BLaER1 treated with 17β-estradiol and CSF1 and Interleukin-3, amounts not matched to agents 10 nM and 100 nM (cell line): ENCODE results near the gene OR2T4.

ENCODE experiments used
- H3K27ac ChIP-seq, 11 experiments: shearing (Covaris generic); formaldehyde crosslinking; 2 replicates each; pipeline ENCODE4 v1.8.1; 2022
- H3K27me3 ChIP-seq, 11 experiments: shearing (Covaris generic); formaldehyde crosslinking; 2 replicates each; pipeline ENCODE4 v1.8.1; 2022
- H3K36me3 ChIP-seq, 11 experiments: shearing (Covaris generic); formaldehyde crosslinking; 2 replicates each; pipeline ENCODE4 v1.8.1; 2022
- H3K4me1 ChIP-seq, 10 experiments: shearing (Covaris generic); formaldehyde crosslinking; 2 replicates each; pipeline ENCODE4 v1.8.1; 2022
- H3K4me2 ChIP-seq, 11 experiments: shearing (Covaris generic); formaldehyde crosslinking; 2 replicates each; pipeline ENCODE4 v1.8.1; 2022
- H3K4me3 ChIP-seq, 10 experiments: shearing (Covaris generic); formaldehyde crosslinking; 2 replicates each; pipeline ENCODE4 v1.8.1; 2022
- H3K9ac ChIP-seq, 11 experiments: shearing (Covaris generic); formaldehyde crosslinking; 2 replicates each; pipeline ENCODE4 v1.8.1; 2022
- H3K9me3 ChIP-seq, 11 experiments: shearing (Covaris generic); formaldehyde crosslinking; replicated peaks in 1 of 11; 2 replicates each; pipeline ENCODE4 v1.8.1; 2022
- H4K20me1 ChIP-seq, 11 experiments: shearing (Covaris generic); formaldehyde crosslinking; 2 replicates each; pipeline ENCODE4 v1.8.1; 2022
- Cebpa-rat ChIP-seq, 11 experiments: shearing (Covaris generic); IDR thresholded peaks; 2 replicates each; pipeline ENCODE4 v1.8.1; 2022

Gene OR2T4

DNA sequence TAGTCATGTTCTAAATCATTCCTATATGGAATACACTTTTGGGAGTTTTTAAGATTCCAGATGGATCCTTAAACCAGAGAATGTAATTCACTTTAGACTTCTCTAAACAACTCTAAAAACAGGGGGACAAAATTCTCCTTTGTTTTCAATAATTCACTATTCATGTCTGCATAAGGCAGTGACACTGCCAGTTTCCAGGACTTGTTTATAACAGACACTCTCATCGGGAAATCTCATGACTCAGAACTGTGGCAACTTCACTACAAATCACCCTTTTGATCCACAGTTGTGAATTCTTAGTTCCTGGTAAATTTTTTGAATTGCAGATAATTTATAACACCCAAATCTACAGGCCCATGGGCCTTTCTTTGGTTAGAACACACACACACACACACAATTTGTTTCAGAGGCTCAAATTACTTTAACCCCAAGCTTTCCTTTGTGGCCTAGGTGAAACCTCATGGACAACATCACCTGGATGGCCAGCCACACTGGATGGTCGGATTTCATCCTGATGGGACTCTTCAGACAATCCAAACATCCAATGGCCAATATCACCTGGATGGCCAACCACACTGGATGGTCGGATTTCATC is at the start of gene OR2T4:
Gene OR2T4, plus strand, starts transcription at position 545 of the 595 bp plus-strand sequence. Its CDS starts 0 bp downstream, at position 545.
- Histone ChIP-seq H3K4me2 (peak within 1 kb of the TSS; percentile 42 to 71 (median 59)), H3K9me3 (peaks cover 4 to 15% (median 11%) of the 10 kb centered on the region in 11 experiments; a peak in 20 of 22 replicates), H3K4me3 (no peak within 1 kb of the TSS), H4K20me1 (no peaks in the 10 kb centered on the region), H3K36me3 (no peaks in the 10 kb centered on the region), H3K27ac (peak within 1 kb of the TSS in 8 of 11 experiments; percentile 34 to 72 (median 57); a peak in 14 of 22 replicates), H3K4me1 (peaks cover 19 to 59% (median 46%) of the 10 kb centered on the region in 10 experiments), H3K9ac (peak within 1 kb of the TSS in 3 of 11 experiments; percentile 2 to 45 (median 36); a peak in 6 of 22 replicates), H3K27me3 (no peaks in the 10 kb centered on the region)
- no peak for TF ChIP-seq Cebpa-rat (IDR thresholded peaks at IDR 0.05)

GRCh38 chr1:248316796-248317195 is 44.7 kb upstream of the OR2T4 start:
- no peak for TF ChIP-seq Cebpa-rat (IDR thresholded peaks at IDR 0.05)
- peaks cover 24 to 56% (median 42%) of the 10 kb centered on the region in 11 experiments for H3K9me3 ChIP-seq

DNA sequence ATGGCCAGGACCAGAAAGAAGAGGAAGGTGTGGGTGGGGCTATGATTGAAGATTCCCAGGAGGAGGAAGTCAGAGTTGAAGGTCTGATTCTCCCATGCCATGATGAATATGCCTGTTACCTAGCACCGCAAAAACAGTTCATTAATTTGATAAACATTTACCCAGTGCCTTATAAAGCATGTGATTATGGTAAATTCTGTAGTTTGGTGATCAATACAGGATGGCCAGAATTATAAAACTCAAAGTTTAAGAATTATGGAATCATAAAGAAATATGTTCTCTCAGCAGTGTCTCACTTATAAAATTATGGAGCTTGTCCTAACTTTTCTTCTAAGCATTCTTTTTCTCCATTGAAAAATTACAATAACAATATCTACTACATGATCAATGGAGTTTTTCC is 37.0 kb upstream of the OR2T4 start, which contains the start of gene OR2M7:
Gene OR2M7, minus strand, starts transcription at position 101 of the 400 bp plus-strand sequence. Its CDS starts 0 bp downstream, at position 101.
- H3K36me3 ChIP-seq: no peaks in the 10 kb centered on the region
- H3K4me2 ChIP-seq: no peak within 1 kb of the TSS
- no peaks in the 10 kb centered on the region for H3K4me1 ChIP-seq
- H3K4me3 ChIP-seq: no peak within 1 kb of the TSS
- no peak for TF ChIP-seq Cebpa-rat (IDR thresholded peaks at IDR 0.05)
- no peaks in the 10 kb centered on the region for H4K20me1 ChIP-seq
- H3K9me3 ChIP-seq: no peaks in the 10 kb centered on the region
- no peak within 1 kb of the TSS for H3K9ac ChIP-seq
- H3K27me3 ChIP-seq: no peaks in the 10 kb centered on the region
- H3K27ac ChIP-seq: no peak within 1 kb of the TSS

More at GRCh38 chr1:248316796-248317195, 44.7 kb upstream of the OR2T4 start:
- Histone ChIP-seq H4K20me1 (no peaks in the 10 kb centered on the region), H3K4me3 (no peak overlapping the region), H3K36me3 (no peaks in the 10 kb centered on the region), H3K9ac (no peak overlapping the region), H3K4me2 (no peak overlapping the region), H3K27me3 (no peaks in the 10 kb centered on the region), H3K4me1 (peaks cover 0 to 3% (median 0%) of the 10 kb centered on the region in 10 experiments; a peak in 3 of 20 replicates), H3K27ac (no peak overlapping the region)

GRCh38 chr1:248343451-248343850 is 18.0 kb upstream of the OR2T4 start:
- no peak for TF ChIP-seq Cebpa-rat (IDR thresholded peaks at IDR 0.05)
- H3K36me3 ChIP-seq: no peaks in the 10 kb centered on the region
- H4K20me1 ChIP-seq: no peaks in the 10 kb centered on the region
- no peak overlapping the region for H3K4me2 ChIP-seq
- H3K9ac ChIP-seq: no peak overlapping the region
- no peaks in the 10 kb centered on the region for H3K4me1 ChIP-seq
- H3K27me3 ChIP-seq: no peaks in the 10 kb centered on the region
- H3K4me3 ChIP-seq: no peak overlapping the region
- H3K9me3 ChIP-seq: no peaks in the 10 kb centered on the region
- no peak overlapping the region for H3K27ac ChIP-seq

GRCh38 chr1:248348475-248348874 is 13.0 kb upstream of the OR2T4 start, which contains the start of gene OR14C36:
Gene OR14C36, plus strand, starts transcription at chr1:248348775. Its CDS starts 0 bp downstream, at chr1:248348775.
- no peak for TF ChIP-seq Cebpa-rat (IDR thresholded peaks at IDR 0.05)
- Histone ChIP-seq H3K9me3 (no peaks in the 10 kb centered on the region), H3K27ac (no peak within 1 kb of the TSS), H3K4me3 (no peak within 1 kb of the TSS), H4K20me1 (no peaks in the 10 kb centered on the region), H3K4me2 (no peak within 1 kb of the TSS), H3K27me3 (no peaks in the 10 kb centered on the region), H3K9ac (no peak within 1 kb of the TSS), H3K4me1 (peaks cover 0 to 5% (median 4%) of the 10 kb centered on the region in 10 experiments; a peak in 5 of 20 replicates), H3K36me3 (no peaks in the 10 kb centered on the region)

DNA sequence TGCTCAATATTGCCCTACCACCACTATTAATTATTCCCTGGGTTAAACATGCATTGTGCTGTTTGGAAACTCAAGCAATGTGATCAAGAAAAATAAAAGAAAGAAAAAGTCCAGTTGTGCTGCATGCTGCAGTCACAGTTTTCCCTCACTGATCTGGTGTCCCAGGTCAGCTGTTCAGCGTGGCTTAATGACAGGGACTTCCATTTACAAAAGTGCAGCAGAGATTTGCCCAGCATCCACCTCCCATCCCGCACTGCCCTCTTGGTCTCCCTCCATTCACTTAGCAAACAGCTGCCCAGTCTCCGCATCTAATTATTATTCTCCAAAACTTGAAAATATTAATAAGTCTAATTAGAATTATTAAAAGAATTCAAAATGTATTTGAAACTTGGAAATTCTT is 2.0 kb upstream of the OR2T4 start:
- no peak overlapping the region for H3K9ac ChIP-seq
- peaks cover 19 to 60% (median 46%) of the 10 kb centered on the region in 10 experiments for H3K4me1 ChIP-seq
- H4K20me1 ChIP-seq: no peaks in the 10 kb centered on the region
- no peak overlapping the region for H3K27ac ChIP-seq
- H3K4me3 ChIP-seq: no peak overlapping the region
- H3K9me3 ChIP-seq: peaks cover 0 to 9% (median under 1%) of the 10 kb centered on the region in 11 experiments; a peak in 13 of 22 replicates
- peak overlapping the region in 4 of 11 experiments; percentile 11 to 69 (median 66); a peak in 4 of 22 replicates for H3K4me2 ChIP-seq
- TF ChIP-seq Cebpa-rat (IDR thresholded peaks at IDR 0.05): no peak
- H3K27me3 ChIP-seq: no peaks in the 10 kb centered on the region
- H3K36me3 ChIP-seq: no peaks in the 10 kb centered on the region

DNA sequence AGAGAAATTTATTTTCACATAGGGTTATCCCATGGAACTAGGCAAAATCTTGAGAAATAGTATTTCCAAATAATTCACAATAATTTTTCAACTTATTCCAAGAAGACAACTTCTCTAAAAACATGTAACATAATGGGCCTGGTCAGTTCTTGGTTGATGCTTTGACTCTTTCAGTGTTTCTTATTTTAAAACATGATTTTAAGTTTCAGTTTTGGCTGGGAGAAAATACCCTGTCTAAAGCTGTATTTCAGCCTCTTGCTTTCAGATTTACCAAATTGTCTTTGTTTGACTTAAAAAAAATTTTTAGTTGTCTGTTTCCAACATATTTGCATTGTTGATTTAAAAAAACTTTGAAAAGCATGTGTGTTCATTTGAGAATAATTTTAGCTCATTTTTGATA is 5.1 kb downstream of the OR2T4 start:
- TF ChIP-seq Cebpa-rat (IDR thresholded peaks at IDR 0.05): no peak
- Histone ChIP-seq H3K27ac (no peak overlapping the region), H3K4me2 (no peak overlapping the region), H3K27me3 (no peaks in the 10 kb centered on the region), H3K9ac (no peak overlapping the region), H3K4me1 (peaks cover 1 to 6% (median 4%) of the 10 kb centered on the region in 10 experiments; a peak in 16 of 20 replicates), H3K9me3 (peaks cover 4 to 15% (median 11%) of the 10 kb centered on the region in 11 experiments; a peak in 20 of 22 replicates), H4K20me1 (no peaks in the 10 kb centered on the region), H3K4me3 (no peak overlapping the region), H3K36me3 (no peaks in the 10 kb centered on the region)

DNA sequence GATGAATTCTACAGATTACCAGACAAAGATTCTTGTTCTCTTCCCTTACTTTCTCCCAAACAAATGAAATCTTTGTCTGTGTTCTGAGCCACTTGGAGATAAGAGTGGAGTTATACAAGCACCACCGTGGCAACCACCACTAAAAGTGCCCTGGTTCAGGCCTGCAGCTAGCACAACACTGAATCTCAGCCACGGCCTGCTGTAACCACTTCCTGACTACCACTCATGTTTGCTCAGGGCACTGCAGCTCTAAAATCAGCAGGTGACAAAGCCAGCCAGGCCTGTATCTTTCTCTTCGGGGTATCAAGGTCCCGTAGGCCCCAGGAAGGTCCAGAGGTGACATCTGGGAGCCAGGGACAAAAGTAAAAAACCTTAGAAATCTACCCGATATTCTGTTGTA is 10.9 kb downstream of the OR2T4 start:
- TF ChIP-seq Cebpa-rat (IDR thresholded peaks at IDR 0.05): no peak
- H3K27me3 ChIP-seq: no peaks in the 10 kb centered on the region
- H3K36me3 ChIP-seq: no peaks in the 10 kb centered on the region
- no peak overlapping the region for H3K27ac ChIP-seq
- H3K9ac ChIP-seq: no peak overlapping the region
- H3K4me3 ChIP-seq: no peak overlapping the region
- H3K9me3 ChIP-seq: no peaks in the 10 kb centered on the region; a peak in 1 of 22 replicates
- H3K4me1 ChIP-seq: peaks cover 5 to 21% (median 16%) of the 10 kb centered on the region in 10 experiments; a peak in 15 of 20 replicates
- no peaks in the 10 kb centered on the region for H4K20me1 ChIP-seq
- peak overlapping the region in 7 of 11 experiments; percentile 3 to 39 (median 13); a peak in 7 of 22 replicates for H3K4me2 ChIP-seq

DNA sequence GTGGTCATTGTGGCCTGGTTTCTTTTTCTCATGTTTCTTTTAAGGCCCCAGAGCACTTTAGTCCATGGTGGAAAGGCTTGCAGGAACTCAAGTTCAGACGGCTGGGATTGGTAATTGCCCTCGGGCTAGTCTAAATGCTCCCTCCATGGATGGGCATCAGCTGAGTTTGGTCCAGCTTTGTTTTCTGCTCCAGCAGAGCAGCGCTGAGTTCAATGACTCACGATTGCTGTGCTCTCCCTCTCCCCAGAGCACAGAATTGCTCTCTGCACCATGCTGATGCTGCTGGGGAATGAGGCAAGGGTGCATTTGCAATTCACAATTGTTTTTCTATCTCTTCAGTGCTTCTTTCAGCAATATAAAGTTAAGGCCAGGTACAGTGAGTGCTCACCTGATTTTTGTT is 12.3 kb downstream of the OR2T4 start:
- Histone ChIP-seq H3K27ac (no peak overlapping the region), H3K4me2 (no peak overlapping the region), H3K4me3 (no peak overlapping the region), H3K36me3 (no peaks in the 10 kb centered on the region), H3K9me3 (no peaks in the 10 kb centered on the region; a peak in 1 of 22 replicates), H3K4me1 (peaks cover 5 to 23% (median 17%) of the 10 kb centered on the region in 10 experiments; a peak in 15 of 20 replicates), H3K27me3 (no peaks in the 10 kb centered on the region), H3K9ac (no peak overlapping the region), H4K20me1 (no peaks in the 10 kb centered on the region)
- TF ChIP-seq Cebpa-rat (IDR thresholded peaks at IDR 0.05): no peak
